SK-MEL-5 (cell line): ENCODE measurements around the gene SYTL4. TPM values are rescaled to one million over a fixed set of nuclear protein-coding genes. Genes with fewer than 3 reads are reported as not detected.

Experiments used
- DNase-seq: peaks from one replicate; pipeline ENCODE4 v3.0.0-alpha.2; 2016; ENCODE audit warnings: low read depth, low spot score
- in situ Hi-C: cut with HindIII; loops from 2 replicates; pipeline ENCODE4 v1.10.0; 2016; ENCODE audit warnings: low sequenced_read_pairs, high pct_unique_total_duplicates, low pct_unique_long_range_greater_than_20kb
- total RNA-seq: library from RNA; depleted of rRNA; stranded (reverse); fragments of >200 nt; shearing (Covaris generic); gene quantifications from 2 replicates; pipeline ENCODE4 v1.2.3, GENCODE V29; 2014

Gene SYTL4
- total RNA-seq, 1 experiment from 2014 or later: 1.6 TPM

DNA sequence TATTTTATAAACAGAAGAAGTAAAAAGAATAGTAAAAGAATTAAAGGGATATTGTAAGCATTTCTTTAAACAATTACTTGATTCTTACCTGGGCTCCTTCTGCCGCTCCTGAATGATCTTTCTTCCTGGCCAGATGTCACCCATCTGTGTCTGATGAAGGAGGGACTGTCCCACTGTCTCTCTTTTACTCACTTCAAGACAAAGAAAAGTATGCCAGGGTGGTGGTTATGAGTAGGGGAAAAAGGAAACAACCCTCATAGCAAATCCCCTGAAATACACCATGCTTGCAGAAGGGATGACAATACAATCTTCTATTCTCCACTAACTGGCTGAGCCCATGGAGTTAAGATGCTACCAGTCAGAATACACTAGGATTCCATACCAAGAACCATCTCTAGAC lies 31.1 kb downstream of the SYTL4 start:
- in situ Hi-C loops: no loop called here
- no peak for DNase-seq

DNA sequence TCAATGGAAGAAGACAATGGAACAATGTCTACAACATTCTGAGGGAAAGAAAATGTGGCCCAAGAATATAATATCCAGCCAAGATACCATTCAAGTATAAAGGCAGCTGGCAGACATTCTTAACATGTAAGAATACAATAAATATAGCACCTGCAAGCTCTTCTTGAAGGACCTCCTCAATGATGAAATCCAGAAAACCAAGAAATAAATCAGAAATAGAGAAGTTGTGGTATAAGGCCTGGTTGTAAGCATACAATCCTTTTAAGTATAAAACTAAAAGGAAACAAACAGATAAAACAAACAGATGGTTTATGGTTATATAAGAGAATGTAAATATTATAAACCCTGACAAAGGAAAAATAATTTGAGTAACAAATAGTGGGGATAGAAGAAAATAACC lies 33.4 kb downstream of the SYTL4 start:
- in situ Hi-C loops: no loop called here
- DNase-seq: no peak

DNA sequence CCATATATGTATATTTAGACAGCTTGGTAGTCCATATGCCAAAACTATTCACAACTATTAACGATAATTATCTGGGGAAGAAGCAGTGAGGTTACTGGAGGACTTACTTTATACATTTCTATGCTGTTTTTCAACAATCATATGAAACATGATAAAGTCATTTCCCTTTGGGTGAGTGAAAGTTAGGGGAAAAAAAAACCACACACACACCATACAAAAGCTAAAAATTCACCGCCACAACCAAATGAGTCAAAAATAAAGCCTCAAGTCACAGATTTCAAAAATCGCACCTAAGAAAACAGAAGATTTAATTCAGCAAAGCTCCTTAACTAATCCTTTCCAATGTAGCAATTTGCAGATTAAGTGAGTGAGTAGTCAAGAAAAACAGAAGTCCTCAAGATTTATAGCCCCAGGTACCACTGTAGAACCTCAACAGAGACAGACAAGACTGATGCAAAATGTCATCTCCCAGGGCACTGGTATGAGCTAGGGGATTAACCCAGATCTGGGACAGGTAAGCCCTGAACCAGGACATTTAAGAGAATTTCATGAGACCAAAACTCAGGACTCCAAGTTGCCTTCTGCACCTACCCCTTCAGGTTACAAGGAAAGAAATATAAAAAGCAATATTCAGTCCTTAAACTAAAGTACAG lies 35.1 kb downstream of the SYTL4 start:
- DNase-seq: no peak
- in situ Hi-C loops: no loop called here

DNA sequence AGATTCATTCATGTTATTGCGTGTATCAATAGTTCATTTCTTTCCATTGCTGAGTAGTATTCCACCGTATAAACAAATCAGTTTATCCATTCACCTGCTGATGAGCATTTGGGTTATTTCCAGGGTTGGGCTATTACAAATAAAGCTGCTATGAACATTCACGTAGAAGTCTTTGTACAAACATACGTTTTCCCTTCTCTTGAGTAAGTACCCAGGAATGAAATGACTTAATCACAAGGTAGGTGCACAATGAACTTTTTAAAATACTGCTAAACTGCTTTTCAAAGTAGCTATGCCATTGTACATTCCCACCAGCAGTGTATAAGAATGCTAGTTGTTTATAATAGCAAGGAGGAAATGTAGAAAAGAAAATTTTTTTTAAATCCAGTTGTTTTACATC lies 35.9 kb downstream of the SYTL4 start:
- in situ Hi-C loops: no loop called here
- no peak for DNase-seq

DNA sequence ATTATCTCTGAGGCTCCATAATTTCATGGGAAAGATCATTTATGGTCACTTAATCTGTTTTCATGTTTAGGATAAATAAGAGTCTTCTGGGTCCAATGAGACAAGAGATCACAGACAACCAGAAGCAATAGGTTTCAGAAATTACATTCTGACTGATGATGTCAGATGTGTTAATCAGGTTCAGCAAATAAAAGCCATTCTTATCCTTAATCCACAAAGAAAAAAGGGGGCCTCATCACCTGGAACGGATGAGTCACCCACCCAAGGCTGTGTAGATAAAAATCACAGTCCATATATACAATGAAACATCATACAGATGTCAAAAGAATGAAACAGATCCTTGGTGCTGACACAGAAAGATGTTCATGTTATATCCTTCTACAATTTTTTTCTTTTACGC lies 36.6 kb downstream of the SYTL4 start:
- in situ Hi-C loops: no loop called here
- no peak for DNase-seq

DNA sequence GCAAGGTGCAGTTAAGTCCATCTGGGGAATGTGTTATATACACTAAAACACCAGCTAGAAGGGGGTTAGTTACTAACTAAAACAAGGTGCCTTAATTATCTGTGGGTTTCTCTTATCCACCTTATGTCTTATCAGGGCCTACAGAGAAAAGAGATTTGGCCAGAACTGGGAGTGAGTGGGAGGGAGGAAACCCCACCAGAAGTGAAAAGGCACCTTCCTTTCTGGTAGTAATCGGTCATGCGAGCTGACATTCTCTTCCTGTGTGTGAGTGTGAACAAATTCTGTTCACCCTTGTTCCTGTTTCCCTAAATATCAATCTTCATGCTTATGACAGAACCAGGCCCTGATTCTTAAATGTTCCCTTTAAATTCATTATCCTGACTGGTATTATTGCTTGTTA lies 44.4 kb downstream of the SYTL4 start:
- no peak for DNase-seq
- in situ Hi-C loops: no loop called here

DNA sequence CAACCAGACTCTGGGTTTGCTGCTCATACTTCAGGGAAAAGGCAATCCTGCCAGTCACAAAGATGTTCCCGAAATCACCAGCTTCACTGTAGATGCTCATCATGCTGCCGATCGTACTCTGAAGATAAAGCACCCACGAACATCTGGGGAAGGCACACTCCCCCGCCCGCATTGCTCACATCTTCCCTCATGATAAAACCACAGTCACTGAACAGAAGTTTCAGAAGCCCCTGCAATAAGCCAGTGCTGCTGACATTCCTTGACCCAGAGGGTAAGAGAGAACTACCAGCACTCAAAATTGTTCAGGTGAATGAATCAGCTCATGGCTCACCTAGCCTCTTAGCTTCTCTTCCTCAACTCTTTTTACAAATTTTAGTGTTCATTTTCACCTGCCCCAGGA lies 44.8 kb downstream of the SYTL4 start:
- in situ Hi-C loops: no loop called here

DNA sequence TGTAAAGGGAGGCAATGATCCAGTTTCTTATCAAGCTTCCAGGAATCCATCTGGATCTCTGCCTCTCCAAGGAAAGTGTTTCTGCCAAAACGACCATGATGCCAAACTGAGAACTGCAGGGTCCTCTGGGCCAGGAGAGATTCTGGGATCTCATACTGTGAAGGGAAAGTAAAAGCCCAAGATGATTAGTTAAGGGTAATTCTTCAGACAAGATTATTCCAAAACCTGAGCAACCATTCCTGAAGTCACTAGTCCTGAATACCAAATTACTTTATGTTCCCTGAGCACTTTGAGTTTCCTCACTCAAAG lies 46.0 kb downstream of the SYTL4 start:
- in situ Hi-C loops: no loop called here
- no peak for DNase-seq

More for the DNA sequence above, 44.8 kb downstream of the SYTL4 start:
- DNase-seq: no peak

DNA sequence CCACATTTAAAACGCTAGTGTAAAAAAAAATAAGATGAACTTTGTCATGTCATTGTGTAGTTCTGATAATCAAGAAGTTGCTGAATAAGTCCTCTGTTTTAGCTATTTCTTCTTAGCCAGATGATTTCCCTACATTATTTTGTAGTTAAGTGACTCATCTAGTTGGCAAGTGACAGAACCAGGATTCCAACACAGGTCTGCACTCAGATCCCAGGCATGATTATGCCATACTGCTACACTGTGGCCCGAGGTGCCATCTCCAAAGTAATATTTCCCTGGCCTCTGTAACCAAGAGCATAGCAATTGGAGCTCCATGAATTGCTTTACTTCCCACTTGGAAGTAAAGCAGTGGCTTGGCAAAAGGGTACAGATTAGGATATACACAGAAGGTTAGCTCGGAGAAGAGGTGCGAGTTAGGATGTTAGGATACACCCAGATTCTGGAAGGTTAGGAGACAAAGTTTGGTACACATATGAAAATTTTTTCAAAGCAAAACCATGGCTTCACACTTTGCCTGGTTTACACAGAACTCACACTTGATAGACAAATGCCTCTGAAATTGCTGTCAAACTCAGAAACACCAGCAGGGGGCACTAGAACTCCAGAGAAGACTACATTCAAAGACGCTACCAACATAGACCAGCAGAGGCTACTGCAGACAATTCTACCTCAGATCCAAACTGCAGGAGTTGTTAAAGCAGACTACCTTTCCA lies 46.5 kb downstream of the SYTL4 start:
- in situ Hi-C loops: no loop called here
- peak; percentile 80 for DNase-seq

DNA sequence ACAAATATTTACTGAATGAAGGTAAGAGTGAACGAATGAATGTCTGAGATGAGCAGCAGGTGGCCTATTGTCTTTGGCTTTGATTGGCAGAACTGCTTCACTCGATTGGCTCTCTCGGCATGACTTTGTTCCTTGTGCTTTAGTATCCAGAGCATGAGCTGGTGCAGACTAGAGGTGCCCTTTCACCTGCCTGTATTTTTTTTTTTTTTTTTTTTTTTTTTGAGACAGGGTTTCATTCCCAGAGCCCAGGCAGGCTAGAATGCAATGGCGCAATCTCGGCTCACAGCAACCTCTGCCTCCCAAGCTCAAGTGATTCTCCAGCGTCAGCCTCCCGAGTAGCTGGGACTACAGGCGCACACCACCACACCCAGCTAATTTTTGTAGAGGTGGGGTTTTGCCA lies 49.0 kb downstream of the SYTL4 start:
- in situ Hi-C loops: no loop called here

DNA sequence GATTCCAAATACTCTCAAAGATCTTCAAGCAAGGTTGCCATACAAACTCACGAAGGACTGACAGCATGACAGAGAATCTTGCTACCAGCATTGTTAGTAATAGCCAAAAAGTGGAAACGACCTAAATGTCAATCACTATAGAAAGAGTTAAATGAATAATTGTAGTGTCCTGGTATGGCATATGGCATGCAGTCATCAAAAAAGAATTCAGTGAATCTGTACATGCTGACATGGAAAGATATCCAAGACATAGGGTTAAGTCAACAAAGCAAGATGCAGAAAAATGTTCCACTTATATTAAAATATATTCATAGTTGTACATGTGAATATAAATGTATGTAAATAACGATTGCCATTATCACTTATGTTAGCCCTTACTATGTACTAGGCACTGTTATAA lies 50.3 kb downstream of the SYTL4 start:
- DNase-seq: no peak
- in situ Hi-C loops: no loop called here

More for the DNA sequence above, 49.0 kb downstream of the SYTL4 start:
- no peak for DNase-seq

DNA sequence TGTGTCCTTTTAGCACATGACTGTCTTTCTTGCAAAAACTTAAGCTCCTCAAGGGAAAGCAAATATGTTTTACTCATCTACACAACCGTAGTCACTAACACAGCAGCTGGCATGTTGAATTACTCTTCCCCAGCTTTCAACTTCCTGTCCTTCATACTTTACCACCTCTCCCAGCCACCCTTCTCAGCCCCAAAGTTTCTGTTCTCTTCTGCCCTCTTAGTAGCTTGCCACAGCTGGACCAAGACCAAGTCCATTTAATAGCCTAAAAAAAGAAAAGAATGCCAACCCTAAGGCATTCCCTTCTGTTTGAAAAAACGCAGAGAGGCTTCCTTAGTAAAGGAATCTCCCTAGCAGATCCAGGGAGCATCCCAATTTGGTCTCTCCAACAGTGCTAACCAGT lies 51.2 kb downstream of the SYTL4 start:
- in situ Hi-C loops: no loop called here
- no peak for DNase-seq

DNA sequence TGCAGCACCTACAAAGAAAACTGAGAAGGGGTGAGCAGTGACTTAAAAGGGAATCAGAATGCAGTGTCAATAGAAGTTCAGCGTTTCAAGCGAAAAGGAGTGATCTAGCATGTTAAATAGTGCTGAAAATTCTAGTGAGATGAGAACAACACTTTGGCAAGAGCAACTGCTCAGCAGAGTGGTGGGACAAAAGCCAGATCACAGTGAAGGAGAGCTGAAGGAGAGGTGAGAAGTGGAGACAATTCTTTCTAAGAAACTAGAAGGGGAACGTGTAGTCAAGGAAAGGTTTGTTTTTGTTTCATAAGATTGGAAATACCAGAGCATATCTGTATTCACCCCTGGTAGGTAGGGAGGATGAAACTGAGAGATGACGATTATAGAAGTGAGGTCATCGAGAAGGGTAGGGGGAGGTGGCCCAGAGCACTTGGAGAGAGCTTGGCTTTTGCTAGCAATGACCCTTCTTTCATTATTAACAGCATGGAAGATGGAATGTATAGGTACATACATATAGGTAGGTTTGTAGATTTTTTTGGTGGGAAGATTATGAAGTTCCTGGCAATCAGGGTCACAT lies 54.2 kb downstream of the SYTL4 start:
- DNase-seq: no peak
- in situ Hi-C loops: no loop called here

DNA sequence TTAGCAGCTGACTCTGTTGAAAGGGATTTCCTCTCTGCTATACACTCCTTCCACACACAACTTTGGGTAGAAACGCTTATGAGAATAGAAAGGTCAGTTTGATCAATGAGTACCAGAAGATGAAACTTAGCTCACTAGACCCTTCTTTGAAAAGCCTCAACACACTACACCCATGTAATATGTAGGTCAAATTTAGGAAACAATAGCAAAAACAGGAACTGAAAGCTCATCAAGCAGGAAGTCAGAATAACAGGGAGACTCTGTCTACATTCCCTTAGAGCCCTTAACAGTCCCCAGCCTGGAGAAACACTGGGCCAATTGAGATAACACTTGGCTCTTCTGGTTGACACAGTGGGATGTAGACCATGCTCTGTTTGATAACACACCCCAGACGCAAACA lies 57.2 kb downstream of the SYTL4 start:
- DNase-seq: no peak
- in situ Hi-C loops: no loop called here

DNA sequence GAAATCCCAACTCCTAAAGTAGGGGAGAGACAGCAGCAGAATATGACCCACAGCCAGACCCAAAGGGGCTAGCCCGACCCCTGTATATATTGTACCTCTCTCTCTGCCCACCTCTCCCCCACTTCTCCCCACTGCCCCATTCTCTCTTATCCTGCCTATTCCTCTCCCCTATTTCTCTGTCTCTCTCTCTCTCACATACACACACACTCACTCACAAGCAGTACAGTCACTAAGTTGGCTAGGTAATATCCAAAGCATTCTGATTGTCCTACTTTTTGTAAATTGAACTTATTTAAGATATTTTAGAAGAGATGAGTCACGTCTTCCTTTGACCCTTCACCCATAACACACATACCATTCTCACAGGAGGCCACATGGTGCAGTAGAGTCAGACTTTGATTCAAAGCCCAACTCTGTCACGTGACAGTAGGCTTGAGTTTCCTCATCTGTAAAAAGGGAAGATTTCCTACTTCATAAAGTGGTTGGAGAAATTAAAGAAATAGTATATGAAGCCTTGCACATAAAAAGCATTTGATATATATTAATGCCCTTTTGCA lies 58.4 kb downstream of the SYTL4 start:
- DNase-seq: no peak
- in situ Hi-C loops: no loop called here

DNA sequence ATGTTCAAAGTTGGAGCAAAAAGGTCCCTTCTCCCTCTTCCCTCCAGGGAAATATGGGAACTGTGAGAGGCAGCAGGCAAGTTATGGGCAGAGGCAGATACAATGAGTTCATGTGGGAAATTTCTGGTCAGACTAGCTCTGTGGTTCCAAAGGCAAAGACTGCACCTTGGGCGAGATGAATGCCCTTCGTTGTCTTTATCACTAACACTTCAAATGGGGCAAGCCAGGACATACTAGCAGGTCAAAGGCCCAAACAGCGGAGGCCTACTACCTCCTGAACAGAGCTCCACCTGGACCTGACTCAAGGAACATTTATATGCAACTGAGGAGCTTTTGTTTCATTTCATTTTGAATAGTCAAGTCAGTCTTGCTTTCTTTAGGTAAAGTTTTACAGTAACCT lies 59.0 kb downstream of the SYTL4 start:
- peak; percentile 10 for DNase-seq

DNA sequence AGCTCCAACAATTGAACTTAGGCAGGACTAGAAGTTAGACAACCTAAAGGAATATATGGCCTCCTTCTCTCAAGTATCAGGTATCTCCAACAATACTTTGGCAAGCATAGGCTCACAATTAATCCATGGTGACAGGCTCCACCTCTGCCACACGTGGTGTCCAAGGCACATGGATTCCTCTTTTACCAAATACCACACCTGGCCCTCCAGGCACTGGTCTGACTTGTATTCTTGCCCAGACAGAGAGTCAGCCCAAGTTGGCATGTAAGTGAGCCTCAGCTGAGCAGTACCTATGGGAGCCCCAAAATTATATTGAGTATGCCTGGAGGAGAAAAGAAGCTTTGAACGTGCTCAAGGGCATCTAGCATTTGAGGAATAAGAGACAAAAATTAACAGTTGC lies 68.3 kb downstream of the SYTL4 start:
- in situ Hi-C loops: no loop called here

More for the DNA sequence above, 59.0 kb downstream of the SYTL4 start:
- in situ Hi-C loops: no loop called here

DNA sequence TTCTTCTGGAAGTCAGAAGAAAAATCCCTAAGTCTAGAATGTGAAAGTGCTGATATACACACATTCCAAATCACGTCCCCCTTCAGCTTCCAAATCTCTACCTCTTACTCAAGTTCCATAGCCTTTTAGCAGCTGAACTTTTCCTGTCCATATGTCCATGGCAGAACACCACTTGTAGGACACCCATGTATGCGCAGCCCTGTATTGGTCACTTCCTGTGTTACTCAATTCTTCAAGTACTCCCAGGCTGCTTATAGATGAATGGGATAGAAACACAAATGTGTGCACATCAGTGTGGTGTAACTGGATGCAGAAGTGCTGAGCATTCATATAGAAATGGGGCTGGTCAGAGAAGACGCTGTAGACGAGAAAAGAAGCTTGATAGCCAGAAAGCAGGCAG lies 69.1 kb downstream of the SYTL4 start:
- no peak for DNase-seq
- in situ Hi-C loops: no loop called here

More for the DNA sequence above, 68.3 kb downstream of the SYTL4 start:
- DNase-seq: no peak

DNA sequence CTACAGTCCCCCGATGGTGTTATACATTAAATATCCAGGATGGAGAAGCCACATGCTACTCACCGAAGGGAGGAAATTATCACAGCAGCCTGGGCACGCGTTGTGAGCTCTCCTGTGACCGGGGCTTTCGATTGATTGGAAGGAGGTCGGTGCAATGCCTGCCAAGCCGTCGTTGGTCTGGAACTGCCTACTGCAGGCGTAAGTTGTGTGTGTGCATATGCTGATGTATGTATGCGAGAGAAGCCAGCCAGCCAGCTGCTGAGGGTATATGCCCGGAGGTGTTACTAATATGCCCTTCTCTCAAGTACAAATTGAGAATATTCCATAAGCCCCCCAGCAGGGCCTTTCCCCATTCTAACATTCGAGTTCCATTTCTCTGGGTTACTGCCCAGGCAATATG lies 69.8 kb downstream of the SYTL4 start:
- in situ Hi-C loops: no loop called here

More for the DNA sequence above, 69.8 kb downstream of the SYTL4 start:
- no peak for DNase-seq
